HepG2 (cell line): Measurements from ENCODE around the gene ELN. TPM values are rescaled to one million over a fixed set of nuclear protein-coding genes. Genes with fewer than 3 reads are reported as not detected.

Experiments used
- ATAC-seq: fragments of 200-7000 bp; cut with Tn5 transposase; 3 replicates; pipeline ENCODE4 v1.9.1; 2020; ENCODE audit warnings: mild to moderate bottlenecking, moderate library complexity
- BruUV-seq: library from RNA; stranded (reverse); fragments of 400-500 nt; replicated peaks from 2 replicates; lab custom pipeline; 2021; lab: Mats Ljungman, UMichigan
- CTCF ChIA-PET: fragments of 300-600 bp; formaldehyde crosslinking; extraction: SDS; loops from one replicate; lab custom pipeline; 2021; ENCODE audit warnings: low total read pairs, inconsistent platforms, low intra/inter-chr PET ratio; lab: Yijun Ruan, JAX
- POLR2A ChIA-PET: fragments of 350-600 bp; sonication (Branson Sonifier 250); formaldehyde crosslinking; loops from one replicate; lab custom pipeline; 2020; ENCODE audit warnings: antibody characterized with exemption, inconsistent platforms; lab: Yijun Ruan, JAX
- DNase-seq: peaks from one replicate; pipeline ENCODE4 v3.0.0-alpha.2; 2015; ENCODE audit warnings: low spot score
- FAIRE-seq: peaks from 3 replicates; lab custom pipeline; 2011; peaks lifted over from hg19 to GRCh38; lab: Jason Lieb, UNC
- H2AFZ ChIP-seq: one replicate; pipeline ENCODE4 v1.6.1; 2011; ENCODE audit warnings: low read length, inconsistent platforms
- H3K27ac ChIP-seq: fragments of 300-600 bp; 3 replicates; pipeline ENCODE4 v1.8.0; 2011; ENCODE audit warnings: mixed run types, mild to moderate bottlenecking, mixed read lengths, low read length, inconsistent platforms; ENCODE audit not compliant: insufficient read depth; ENCODE audit errors: extremely low read length
- H3K27me3 ChIP-seq, 2 experiments: fragments of 200-600 bp in 1 of 2; 2 replicates in 1 of 2; 3 replicates in 1 of 2; pipeline versions ENCODE4 v1.6.0 to v1.8.0; 2011; ENCODE audit warnings: low read length in 2 of 2, mild to moderate bottlenecking in 2 of 2, moderate library complexity in 2 of 2, inconsistent platforms in 1 of 2; ENCODE audit not compliant: insufficient read depth in 2 of 2, control insufficient read depth in 1 of 2
- H3K36me3 ChIP-seq, 2 experiments: fragments of 200-600 bp in 1 of 2; replicated peaks in 1 of 2; 2 replicates in 1 of 2; 3 replicates in 1 of 2; pipeline versions ENCODE4 v1.5.1 to v1.8.0; 2011; ENCODE audit warnings: low read length in 2 of 2, inconsistent platforms in 1 of 2; ENCODE audit not compliant: insufficient read depth in 2 of 2, control insufficient read depth in 1 of 2
- H3K4me1 ChIP-seq: 2 replicates; pipeline ENCODE4 v1.5.1; 2012; ENCODE audit warnings: low read length, inconsistent platforms; ENCODE audit not compliant: insufficient read depth
- H3K4me2 ChIP-seq: 2 replicates; pipeline ENCODE4 v1.6.0; 2011; ENCODE audit warnings: low read depth, low read length, inconsistent platforms
- H3K4me3 ChIP-seq, 3 experiments: fragments of 200-600 bp in 1 of 3; sonication (generic), shearing (Covaris generic) in 1 of 3; replicated peaks in 1 of 3; 2 replicates each; pipeline ENCODE4 v1.5.1; 2011 to 2016; ENCODE audit warnings: low read length in 3 of 3, inconsistent platforms in 2 of 3, low read depth in 2 of 3, mild to moderate bottlenecking in 2 of 3, control low read depth in 1 of 3, mixed read lengths in 1 of 3; ENCODE audit not compliant: insufficient read depth in 1 of 3
- H3K79me2 ChIP-seq: one replicate; pipeline ENCODE4 v1.6.1; 2011; ENCODE audit warnings: low read length, inconsistent platforms; ENCODE audit not compliant: insufficient read depth
- H3K9ac ChIP-seq: 2 replicates; pipeline ENCODE4 v1.6.0; 2011; ENCODE audit warnings: mild to moderate bottlenecking, low read depth, low read length, inconsistent platforms; ENCODE audit not compliant: insufficient read depth
- H3K9me3 ChIP-seq: 2 replicates; pipeline ENCODE4 v1.5.1; 2012; ENCODE audit warnings: mild to moderate bottlenecking, low read length
- H4K20me1 ChIP-seq: 2 replicates; pipeline ENCODE4 v1.6.0; 2011; ENCODE audit warnings: inconsistent platforms, mild to moderate bottlenecking, low read length, moderate library complexity; ENCODE audit not compliant: insufficient read depth
- ZBTB7B ChIP-seq: sonication (generic); formaldehyde crosslinking; IDR thresholded peaks from 2 replicates; pipeline ENCODE4 v1.4.0; 2020; ENCODE audit warnings: missing genetic modification reagents
- ZNF598 ChIP-seq: sonication (generic); formaldehyde crosslinking; IDR thresholded peaks from 2 replicates; pipeline ENCODE4 v1.5.1; 2020; ENCODE audit warnings: mild to moderate bottlenecking, missing genetic modification reagents, borderline replicate concordance
- ZNF816 ChIP-seq: sonication (generic); formaldehyde crosslinking; IDR thresholded peaks from 2 replicates; pipeline ENCODE4 v1.8.0; 2022; ENCODE audit warnings: missing genetic modification reagents, mild to moderate bottlenecking, borderline replicate concordance
- WGBS: methylation state at CpG from one replicate; pipeline ENCODE4 v1.1.6; 2017; ENCODE audit warnings: low lambda C conversion rate; 5-methylcytosine and 5-hydroxymethylcytosine counted together
- in situ Hi-C: cut with HindIII; loops from 2 replicates; pipeline ENCODE4 v1.10.0; 2017; ENCODE audit warnings: low pct_unique_long_range_greater_than_20kb; ENCODE audit not compliant: extremely low pct_ligation_motif_present
- intact Hi-C: fragments of 100-400 bp; cut with micrococcal nuclease; formaldehyde crosslinking; loops from one replicate; pipeline ENCODE4 v1.10.0; 2022; ENCODE audit not compliant: unreplicated experiment
- polyA plus RNA-seq, 8 experiments: library from polyadenylated mRNA; depleted of rRNA in 3 of 8; stranded (reverse) in 7 of 8; unstranded in 1 of 8; fragments of >200 nt; fragmentation: Illumina TruSeq in 4 of 8; extraction: Trizol in 4 of 8; gene quantifications; 2 replicates each; pipeline versions ENCODE4 v1.2.1 to v1.2.3, GENCODE V29; 2011 to 2016; ENCODE audit warnings: low read depth in 4 of 8, missing spikeins in 1 of 8, mixed read lengths in 1 of 8; ENCODE audit not compliant: insufficient read depth in 1 of 8
- total RNA-seq, 5 experiments: library from RNA; depleted of rRNA; stranded (reverse); fragments of >200 nt; fragmentation: Illumina TruSeq; extraction: Trizol; gene quantifications; 2 replicates each; pipeline ENCODE4 v1.2.3, GENCODE V29; 2016; ENCODE audit warnings: low read depth in 1 of 5
- TF ChIP-seq, protein P1 (sequence below): sonication (generic); formaldehyde crosslinking; IDR thresholded peaks from 2 replicates; pipeline ENCODE4 v1.5.0; 2020; ENCODE audit warnings: mild to moderate bottlenecking, missing genetic modification reagents, moderate library complexity

ELN gene
- total and polyA plus RNA-seq, 2 of the 13 experiments (the other 11 are each of a cell fraction or from before 2014, with no cell fraction given), result 0.15 to 0.37 TPM

DNA sequence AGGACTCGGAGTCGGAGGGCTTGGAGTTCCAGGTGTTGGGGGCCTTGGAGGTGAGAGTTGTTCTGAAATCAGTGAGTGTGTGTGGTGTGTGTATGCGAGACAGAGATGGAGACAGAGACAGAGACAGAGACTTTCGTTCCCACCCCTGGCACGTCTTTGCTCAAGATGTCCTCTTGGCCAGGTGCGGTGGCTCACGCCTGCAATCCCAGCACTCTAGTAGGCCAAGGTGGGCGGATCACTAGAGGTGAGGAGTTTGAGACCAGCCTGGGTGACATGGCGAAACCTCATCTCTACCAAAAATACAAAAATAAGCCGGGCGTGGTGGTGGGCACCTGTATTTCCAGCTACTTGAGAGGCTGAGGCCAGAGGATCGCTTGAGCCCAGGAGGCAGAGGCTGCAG lies 35.7 kb downstream of the ELN start:
- ATAC-seq, result no peak
- WGBS, result 55% methylated on average over 12 of the region's 12 CpGs
- Histone ChIP-seq H3K36me3 (no peaks in the 10 kb centered on the region), H3K27ac (no peak overlapping the region), H3K4me2 (peak overlapping the region; percentile 58), H3K4me3 (peak overlapping the region in 1 of 3 experiments; percentile 48; a peak in 1 of 6 replicates), H3K79me2 (no peaks in the 10 kb centered on the region), H4K20me1 (no peaks in the 10 kb centered on the region), H2AFZ (no peak overlapping the region), H3K9me3 (no peaks in the 10 kb centered on the region), H3K27me3 (peaks cover 3 to 13% of the 10 kb centered on the region in 2 experiments; a peak in 3 of 5 replicates), H3K9ac (no peak overlapping the region), H3K4me1 (peaks cover 39% of the 10 kb centered on the region)
- ChIA-PET POLR2A (no interaction called here), CTCF (no interaction called here)
- in situ Hi-C loops (loop anchor here (10.0 kb wide), 1 partner anchor 341 kb away; no protein-coding TSS in a partner anchor), intact Hi-C loops (no loop called here)
- no peak for DNase-seq
- BruUV-seq, result no TSS peak
- TF ChIP-seq, protein P1, sequence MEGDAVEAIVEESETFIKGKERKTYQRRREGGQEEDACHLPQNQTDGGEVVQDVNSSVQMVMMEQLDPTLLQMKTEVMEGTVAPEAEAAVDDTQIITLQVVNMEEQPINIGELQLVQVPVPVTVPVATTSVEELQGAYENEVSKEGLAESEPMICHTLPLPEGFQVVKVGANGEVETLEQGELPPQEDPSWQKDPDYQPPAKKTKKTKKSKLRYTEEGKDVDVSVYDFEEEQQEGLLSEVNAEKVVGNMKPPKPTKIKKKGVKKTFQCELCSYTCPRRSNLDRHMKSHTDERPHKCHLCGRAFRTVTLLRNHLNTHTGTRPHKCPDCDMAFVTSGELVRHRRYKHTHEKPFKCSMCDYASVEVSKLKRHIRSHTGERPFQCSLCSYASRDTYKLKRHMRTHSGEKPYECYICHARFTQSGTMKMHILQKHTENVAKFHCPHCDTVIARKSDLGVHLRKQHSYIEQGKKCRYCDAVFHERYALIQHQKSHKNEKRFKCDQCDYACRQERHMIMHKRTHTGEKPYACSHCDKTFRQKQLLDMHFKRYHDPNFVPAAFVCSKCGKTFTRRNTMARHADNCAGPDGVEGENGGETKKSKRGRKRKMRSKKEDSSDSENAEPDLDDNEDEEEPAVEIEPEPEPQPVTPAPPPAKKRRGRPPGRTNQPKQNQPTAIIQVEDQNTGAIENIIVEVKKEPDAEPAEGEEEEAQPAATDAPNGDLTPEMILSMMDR, result 0 out of 2 replicates have a peak, but pooled peaks have one; percentile 2
- TF ChIP-seq ZNF598, result 0 out of 2 replicates have a peak, but pooled peaks have one; percentile 28
- no peak for TF ChIP-seq ZBTB7B (CRISPR knock-in tag)
- FAIRE-seq, result no peak

DNA sequence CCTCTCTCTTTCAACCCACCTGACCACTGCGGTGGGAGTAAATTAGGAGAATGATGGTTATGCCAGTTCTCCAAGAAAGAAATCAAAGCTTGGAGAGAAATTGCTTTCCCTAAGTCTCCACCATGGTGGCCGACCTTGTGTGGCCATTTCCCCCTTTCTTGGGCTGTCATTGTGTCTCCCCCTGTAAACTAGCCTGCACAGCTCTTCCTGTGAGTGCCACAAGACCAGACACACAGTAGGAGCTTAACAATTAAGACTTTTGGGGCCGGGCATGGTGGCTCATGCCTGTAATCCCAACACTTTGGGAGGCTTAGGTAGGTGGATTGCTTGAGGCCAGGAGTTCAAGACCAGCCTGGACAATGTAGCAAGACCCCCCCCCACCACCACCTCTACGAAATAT lies 36.7 kb downstream of the ELN start:
- DNase-seq (no peak), ATAC-seq (no peak), FAIRE-seq (no peak)
- no peak for TF ChIP-seq ZNF816
- H3K27me3 ChIP-seq, result peaks cover 3 to 7% of the 10 kb centered on the region in 2 experiments; a peak in 2 of 5 replicates
- H3K9ac ChIP-seq, result no peak overlapping the region
- no peak overlapping the region for H3K4me2 ChIP-seq
- WGBS, result 33% methylated on average over 4 of the region's 4 CpGs
- no TSS peak for BruUV-seq
- H3K36me3 ChIP-seq, result no peaks in the 10 kb centered on the region
- H3K79me2 ChIP-seq, result no peaks in the 10 kb centered on the region
- in situ Hi-C loops (loop anchor here (5.0 to 10.0 kb wide), 2 partner anchors 108 to 340 kb away; partner anchors contain the start of gene EIF4H), intact Hi-C loops (loop anchor here (5.0 kb wide), 1 partner anchor 138 kb away; no protein-coding TSS in a partner anchor)
- H3K4me1 ChIP-seq, result peaks cover 33% of the 10 kb centered on the region
- no peaks in the 10 kb centered on the region for H3K9me3 ChIP-seq
- CTCF ChIA-PET, result no interaction called here
- no peaks in the 10 kb centered on the region for H4K20me1 ChIP-seq
- no peak overlapping the region for H3K27ac ChIP-seq
- H3K4me3 ChIP-seq, result no peak overlapping the region
- no peak overlapping the region for H2AFZ ChIP-seq
- POLR2A ChIA-PET, result no interaction called here
